Fibroblast of pulmonary artery (primary cell): Measurements from ENCODE around the gene GALNT18.
A peak's percentile ranks its signal among the peaks of the same experiment; 100 is the strongest.

Experiments used
- DNase-seq: peaks from one replicate; pipeline ENCODE4 v3.0.0-alpha.2; 2010; ENCODE audit warnings: low read depth
- H3K4me3 ChIP-seq: replicated peaks from 2 replicates; pipeline ENCODE4 v1.5.1; 2011; ENCODE audit warnings: low read depth, mild to moderate bottlenecking, control low read depth, low read length, moderate library complexity
- TF ChIP-seq, protein P1 (sequence below): IDR thresholded peaks from 2 replicates; pipeline ENCODE4 v1.5.1; 2011; ENCODE audit warnings: mild to moderate bottlenecking, control low read depth, low read length, inconsistent platforms; ENCODE audit errors: missing control alignments

Gene GALNT18

DNA sequence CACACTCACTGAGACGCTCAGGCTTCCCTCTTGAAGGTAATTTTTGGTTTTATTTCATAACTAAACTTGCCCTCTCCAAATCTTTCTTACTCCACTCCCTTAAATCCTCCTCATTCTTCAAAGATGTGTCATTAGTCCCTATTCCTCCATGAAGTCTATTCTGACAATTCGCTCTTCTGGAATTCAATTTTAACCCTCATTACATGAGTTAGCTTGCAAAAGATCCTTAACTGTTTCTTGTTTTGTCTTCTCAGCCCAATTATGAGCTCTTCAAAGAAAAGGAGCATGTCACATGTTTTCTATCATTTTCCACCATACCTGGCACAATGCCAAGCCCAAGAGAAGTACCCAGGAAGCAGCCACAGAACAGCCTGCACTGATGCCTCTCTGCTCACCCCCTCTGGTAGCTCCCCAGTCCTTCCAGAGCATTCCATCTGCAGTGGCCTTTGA is 13.0 kb downstream of the GALNT18 start:
- TF ChIP-seq, protein P1, sequence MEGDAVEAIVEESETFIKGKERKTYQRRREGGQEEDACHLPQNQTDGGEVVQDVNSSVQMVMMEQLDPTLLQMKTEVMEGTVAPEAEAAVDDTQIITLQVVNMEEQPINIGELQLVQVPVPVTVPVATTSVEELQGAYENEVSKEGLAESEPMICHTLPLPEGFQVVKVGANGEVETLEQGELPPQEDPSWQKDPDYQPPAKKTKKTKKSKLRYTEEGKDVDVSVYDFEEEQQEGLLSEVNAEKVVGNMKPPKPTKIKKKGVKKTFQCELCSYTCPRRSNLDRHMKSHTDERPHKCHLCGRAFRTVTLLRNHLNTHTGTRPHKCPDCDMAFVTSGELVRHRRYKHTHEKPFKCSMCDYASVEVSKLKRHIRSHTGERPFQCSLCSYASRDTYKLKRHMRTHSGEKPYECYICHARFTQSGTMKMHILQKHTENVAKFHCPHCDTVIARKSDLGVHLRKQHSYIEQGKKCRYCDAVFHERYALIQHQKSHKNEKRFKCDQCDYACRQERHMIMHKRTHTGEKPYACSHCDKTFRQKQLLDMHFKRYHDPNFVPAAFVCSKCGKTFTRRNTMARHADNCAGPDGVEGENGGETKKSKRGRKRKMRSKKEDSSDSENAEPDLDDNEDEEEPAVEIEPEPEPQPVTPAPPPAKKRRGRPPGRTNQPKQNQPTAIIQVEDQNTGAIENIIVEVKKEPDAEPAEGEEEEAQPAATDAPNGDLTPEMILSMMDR = no peak
- no peak overlapping the region for H3K4me3 ChIP-seq
- DNase-seq = peak; percentile 8

DNA sequence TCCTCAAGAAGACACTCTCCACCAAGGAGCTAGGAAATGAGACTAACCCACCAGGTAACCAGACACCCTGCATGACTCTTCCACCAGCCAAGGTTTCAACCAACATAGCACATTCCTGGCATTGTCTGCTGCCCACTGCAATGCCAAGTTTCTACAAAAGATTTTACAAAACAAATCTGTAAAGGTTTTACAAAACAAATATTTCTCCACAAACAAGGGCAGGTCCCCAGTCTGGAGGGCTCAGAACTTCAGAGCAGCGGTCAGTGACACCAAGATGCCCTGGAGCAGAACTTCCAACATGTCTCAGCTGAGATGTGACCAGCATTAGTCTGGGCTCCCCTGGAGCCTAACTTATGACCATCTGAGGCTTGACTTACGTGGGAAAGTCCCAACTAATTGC is 14.0 kb downstream of the GALNT18 start:
- no peak for DNase-seq
- TF ChIP-seq, protein P1 = no peak
- H3K4me3 ChIP-seq = no peak overlapping the region

- no peak overlapping the region for H3K4me3 ChIP-seq
- TF ChIP-seq, protein P1 = no peak
- no peak for DNase-seq
Observed at GRCh38 chr11:11605821-11606450, 15.9 kb downstream of the GALNT18 start.

- DNase-seq = no peak
- TF ChIP-seq, protein P1 = no peak
- H3K4me3 ChIP-seq = no peak overlapping the region
Observed at GRCh38 chr11:11605181-11605580, 16.6 kb downstream of the GALNT18 start.

DNA sequence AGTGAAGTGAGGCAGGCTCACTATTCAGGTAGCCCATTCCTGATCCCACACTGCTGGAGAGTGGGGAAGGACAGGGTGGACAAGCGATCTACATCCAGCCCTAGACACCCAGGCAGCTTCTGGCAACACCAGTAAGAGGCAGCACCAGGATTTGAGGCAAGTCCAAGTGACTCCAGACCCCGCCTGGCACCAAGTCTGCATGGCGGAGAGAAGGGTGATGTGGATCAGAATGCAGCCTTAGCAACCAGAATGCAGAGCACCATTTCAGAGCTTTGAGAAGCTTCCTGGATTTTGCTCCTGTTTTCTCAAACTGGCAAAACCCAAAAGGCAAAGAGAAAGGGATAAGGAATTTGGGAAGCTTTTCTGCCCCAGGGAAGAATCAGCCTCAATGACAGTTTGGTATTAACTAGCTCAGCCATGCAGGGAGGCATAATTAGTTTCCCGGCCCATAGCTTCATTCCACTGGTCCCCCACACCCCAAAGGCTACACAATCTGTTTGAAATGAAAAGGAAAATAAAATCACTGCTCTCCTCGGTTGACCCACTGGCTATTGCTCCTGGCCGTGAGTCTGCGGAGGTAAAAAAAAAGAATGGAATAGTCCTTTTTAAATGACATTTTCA is 17.3 kb downstream of the GALNT18 start:
- TF ChIP-seq, protein P1 = no peak
- DNase-seq = no peak
- no peak overlapping the region for H3K4me3 ChIP-seq

DNA sequence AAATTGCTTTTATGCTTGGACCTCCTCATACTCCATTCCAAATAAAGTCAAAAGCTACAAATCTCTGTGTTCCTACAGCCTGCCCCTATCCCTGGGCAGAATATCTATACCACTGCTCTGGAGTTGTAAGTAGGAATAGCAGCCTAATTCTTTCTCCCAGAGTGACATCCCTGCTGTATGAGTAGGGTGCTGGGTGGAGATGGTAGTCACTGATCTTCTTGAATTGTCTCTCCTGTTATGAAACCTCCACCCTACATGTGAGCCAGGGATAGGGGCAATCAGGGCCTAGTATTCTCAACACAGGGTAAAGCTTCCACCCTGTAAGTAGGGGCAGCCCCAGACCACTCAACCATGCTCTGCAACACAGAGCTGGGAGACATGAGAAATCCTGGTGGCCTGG is 19.8 kb downstream of the GALNT18 start:
- DNase-seq = no peak
- H3K4me3 ChIP-seq = no peak overlapping the region
- TF ChIP-seq, protein P1 = no peak

- DNase-seq = no peak
- H3K4me3 ChIP-seq = no peak overlapping the region
- TF ChIP-seq, protein P1 = no peak
Observed at GRCh38 chr11:11600288-11600687, 21.5 kb downstream of the GALNT18 start.
